ENCODE data around the gene DEPDC5.

DEPDC5 gene

GRCh38 chr22:31937341-31937740 is 183.5 kb downstream of the DEPDC5 start:
- no peak for TF ChIP-seq CTCF (IDR thresholded peaks at IDR 0.05; ENCODE audit: insufficient read depth, low read length, poor library complexity, severe bottlenecking)
- Histone ChIP-seq H3K27me3 (replicated peaks; ENCODE audit: control insufficient read depth, insufficient read depth, low read length) (no peaks in the 10 kb centered on the region; the same call in 1 of the 2 replicates), H3K36me3 (ENCODE audit: control insufficient read depth, insufficient read depth, low read length) (no peaks in the 10 kb centered on the region), H3K4me3 (replicated peaks; ENCODE audit: low read depth, low read length) (no peak overlapping the region)
- DNase-seq (ENCODE audit: extremely low read depth, insufficient read length) = no peak

DNA sequence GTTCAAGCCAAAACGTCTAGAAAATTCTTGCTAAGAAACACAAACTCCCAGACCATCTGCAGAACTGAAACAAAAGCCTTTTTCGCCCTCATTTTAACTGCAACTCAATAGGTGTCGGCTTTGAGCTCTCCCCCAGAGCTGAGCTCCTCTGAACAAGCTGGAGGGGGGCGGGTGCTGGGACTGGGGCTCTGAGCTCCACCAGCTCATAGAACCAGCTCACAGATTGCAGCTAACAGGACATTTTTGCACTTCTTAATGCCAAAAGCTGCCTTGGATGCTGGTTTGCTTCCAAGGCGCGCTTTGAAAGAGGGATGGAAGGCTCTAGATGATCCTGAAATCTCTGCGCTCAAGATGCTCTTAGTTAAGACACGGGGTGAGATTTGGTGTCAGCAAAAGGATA is 184.5 kb downstream of the DEPDC5 start:
- Histone ChIP-seq H3K36me3 (ENCODE audit: control insufficient read depth, insufficient read depth, low read length) (no peaks in the 10 kb centered on the region), H3K4me3 (replicated peaks; ENCODE audit: low read depth, low read length) (no peak overlapping the region)
- no peak for TF ChIP-seq CTCF (IDR thresholded peaks at IDR 0.05; ENCODE audit: insufficient read depth, low read length, poor library complexity, severe bottlenecking)

GRCh38 chr22:31940506-31940905 is 186.7 kb downstream of the DEPDC5 start:
- Histone ChIP-seq H3K27me3 (replicated peaks; ENCODE audit: control insufficient read depth, insufficient read depth, low read length) (no peaks in the 10 kb centered on the region; the same call in 1 of the 2 replicates), H3K4me3 (replicated peaks; ENCODE audit: low read depth, low read length) (no peak overlapping the region), H3K36me3 (ENCODE audit: control insufficient read depth, insufficient read depth, low read length) (no peaks in the 10 kb centered on the region)
- no peak for DNase-seq (ENCODE audit: extremely low read depth, insufficient read length)
- TF ChIP-seq CTCF (IDR thresholded peaks at IDR 0.05; ENCODE audit: insufficient read depth, low read length, poor library complexity, severe bottlenecking) = no peak

More for the DNA sequence above, 184.5 kb downstream of the DEPDC5 start:
- no peak for DNase-seq (ENCODE audit: extremely low read depth, insufficient read length)
- H3K27me3 ChIP-seq (replicated peaks; ENCODE audit: control insufficient read depth, insufficient read depth, low read length) = no peaks in the 10 kb centered on the region; the same call in 1 of the 2 replicates

GRCh38 chr22:31942091-31942490 is 188.3 kb downstream of the DEPDC5 start:
- no peaks in the 10 kb centered on the region for H3K36me3 ChIP-seq (ENCODE audit: control insufficient read depth, insufficient read depth, low read length)
- DNase-seq (ENCODE audit: extremely low read depth, insufficient read length) = no peak
- TF ChIP-seq CTCF (IDR thresholded peaks at IDR 0.05; ENCODE audit: insufficient read depth, low read length, poor library complexity, severe bottlenecking) = no peak
- H3K27me3 ChIP-seq (replicated peaks; ENCODE audit: control insufficient read depth, insufficient read depth, low read length) = no peaks in the 10 kb centered on the region; the same call in 1 of the 2 replicates
- no peak overlapping the region for H3K4me3 ChIP-seq (replicated peaks; ENCODE audit: low read depth, low read length)

- DNase-seq (ENCODE audit: extremely low read depth, insufficient read length) = no peak
- TF ChIP-seq CTCF (IDR thresholded peaks at IDR 0.05; ENCODE audit: insufficient read depth, low read length, poor library complexity, severe bottlenecking) = no peak
- Histone ChIP-seq H3K36me3 (ENCODE audit: control insufficient read depth, insufficient read depth, low read length) (no peaks in the 10 kb centered on the region; the same call in 1 of the 2 replicates), H3K4me3 (replicated peaks; ENCODE audit: low read depth, low read length) (peak overlapping the region; percentile 72), H3K27me3 (replicated peaks; ENCODE audit: control insufficient read depth, insufficient read depth, low read length) (no peaks in the 10 kb centered on the region)
These were observed 189.6 kb downstream of the DEPDC5 start for GRCh38 chr22:31943206-31943977.
